ENCODE results near the gene STAT3.
"Not testable (repeated sequence)": the region's sequence is repeated elsewhere in the genome, so short reads cannot be mapped to it uniquely, and the experiment has no call there.

Gene STAT3

DNA sequence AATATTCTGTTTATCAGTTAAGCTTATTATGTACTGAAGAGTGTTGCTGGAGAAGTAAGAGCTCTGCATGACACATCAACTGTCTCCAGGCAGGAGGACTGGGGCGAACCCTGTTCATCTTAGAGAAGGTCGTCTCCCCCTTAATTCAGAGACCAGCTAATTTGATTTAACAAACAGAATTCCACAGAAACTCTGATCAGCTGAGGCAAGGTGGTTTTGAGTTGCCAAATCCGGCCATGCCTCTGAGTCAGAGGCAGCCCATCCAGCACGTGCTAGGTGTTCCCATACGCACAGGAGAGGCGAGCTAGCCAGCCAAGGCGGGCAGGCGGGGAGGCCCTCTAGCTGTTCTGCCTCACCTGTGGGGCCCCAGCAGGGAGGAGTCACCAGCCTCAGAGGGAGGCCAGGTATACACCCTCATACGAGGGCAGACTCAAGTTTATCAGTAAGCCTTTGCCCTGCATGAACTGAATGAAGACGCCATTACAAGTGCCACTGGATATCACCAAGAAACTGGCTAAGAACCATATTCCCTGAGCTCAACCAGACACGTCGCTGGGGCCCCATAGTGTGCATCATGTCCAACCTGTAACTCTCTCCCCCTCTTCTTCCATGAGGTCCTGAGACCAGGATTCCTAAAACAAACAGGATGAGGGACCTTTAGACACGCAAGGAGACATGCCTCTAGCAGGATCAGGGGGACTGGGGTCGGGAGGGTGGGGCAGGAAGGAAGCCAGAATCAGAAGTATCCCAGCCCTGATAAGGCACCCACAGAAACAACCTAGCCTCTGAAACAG, 74.3 kb downstream of the STAT3 start:
- no peak for DNase-seq (ENCODE audit: low read depth)

GRCh38 chr17:42313389-42313772, 74.9 kb downstream of the STAT3 start:
- no peak for DNase-seq (ENCODE audit: low read depth)

GRCh38 chr17:42312285-42313130, 75.7 kb downstream of the STAT3 start:
- peak; percentile 89 for DNase-seq (ENCODE audit: low read depth)

GRCh38 chr17:42312035-42312284, 76.3 kb downstream of the STAT3 start:
- no peak for DNase-seq (ENCODE audit: low read depth)

DNA sequence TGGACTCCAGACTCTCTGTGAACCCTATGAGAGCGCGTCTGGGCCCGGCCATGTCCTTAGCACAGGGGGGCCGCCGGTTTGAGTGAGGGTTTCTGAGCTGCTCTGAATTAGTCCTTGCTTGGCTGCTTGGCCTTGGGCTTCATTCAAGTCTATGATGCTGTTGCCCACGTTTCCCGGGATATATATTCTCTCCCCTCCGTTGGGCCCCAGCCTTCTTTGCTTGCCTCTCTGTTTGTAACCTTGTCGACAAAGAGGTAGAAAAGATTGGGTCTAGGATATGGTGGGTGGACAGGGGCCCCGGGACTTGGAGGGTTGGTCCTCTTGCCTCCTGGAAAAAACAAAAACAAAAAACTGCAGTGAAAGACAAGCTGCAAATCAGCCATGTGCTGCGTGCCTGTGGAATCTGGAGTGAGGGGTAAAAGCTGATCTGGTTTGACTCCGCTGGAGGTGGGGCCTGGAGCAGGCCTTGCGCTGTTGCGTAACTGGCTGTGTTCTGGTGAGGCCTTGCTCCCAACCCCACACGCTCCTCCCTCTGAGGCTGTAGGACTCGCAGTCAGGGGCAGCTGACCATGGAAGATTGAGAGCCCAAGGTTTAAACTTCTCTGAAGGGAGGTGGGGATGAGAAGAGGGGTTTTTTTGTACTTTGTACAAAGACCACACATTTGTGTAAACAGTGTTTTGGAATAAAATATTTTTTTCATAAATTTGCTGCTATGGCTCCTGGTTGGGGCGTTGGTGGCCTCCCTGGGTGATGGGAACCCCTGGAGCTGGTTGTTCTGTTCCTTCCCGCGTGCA, 76.8 kb downstream of the STAT3 start:
- peak; percentile 77 for DNase-seq (ENCODE audit: low read depth)

DNA sequence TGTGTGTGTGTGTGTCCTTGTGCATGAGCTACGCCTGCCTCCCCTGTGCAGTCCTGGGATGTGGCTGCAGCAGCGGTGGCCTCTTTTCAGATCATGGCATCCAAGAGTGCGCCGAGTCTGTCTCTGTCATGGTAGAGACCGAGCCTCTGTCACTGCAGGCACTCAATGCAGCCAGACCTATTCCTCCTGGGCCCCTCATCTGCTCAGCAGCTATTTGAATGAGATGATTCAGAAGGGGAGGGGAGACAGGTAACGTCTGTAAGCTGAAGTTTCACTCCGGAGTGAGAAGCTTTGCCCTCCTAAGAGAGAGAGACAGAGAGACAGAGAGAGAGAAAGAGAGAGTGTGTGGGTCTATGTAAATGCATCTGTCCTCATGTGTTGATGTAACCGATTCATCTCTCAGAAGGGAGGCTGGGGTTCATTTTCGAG, 77.4 kb downstream of the STAT3 start:
- DNase-seq (ENCODE audit: low read depth), result no peak

GRCh38 chr17:42309986-42310786, 78.1 kb downstream of the STAT3 start:
- DNase-seq (ENCODE audit: low read depth), result no peak

GRCh38 chr17:42309142-42309541, 79.1 kb downstream of the STAT3 start:
- no peak for DNase-seq (ENCODE audit: low read depth)

GRCh38 chr17:42308446-42308845, 79.8 kb downstream of the STAT3 start:
- DNase-seq (ENCODE audit: low read depth), result no peak

GRCh38 chr17:42307362-42307927, 80.8 kb downstream of the STAT3 start:
- no peak for DNase-seq (ENCODE audit: low read depth)

- DNase-seq (ENCODE audit: low read depth), result no peak
Measured at GRCh38 chr17:42306385-42306667, 81.9 kb downstream of the STAT3 start.

DNA sequence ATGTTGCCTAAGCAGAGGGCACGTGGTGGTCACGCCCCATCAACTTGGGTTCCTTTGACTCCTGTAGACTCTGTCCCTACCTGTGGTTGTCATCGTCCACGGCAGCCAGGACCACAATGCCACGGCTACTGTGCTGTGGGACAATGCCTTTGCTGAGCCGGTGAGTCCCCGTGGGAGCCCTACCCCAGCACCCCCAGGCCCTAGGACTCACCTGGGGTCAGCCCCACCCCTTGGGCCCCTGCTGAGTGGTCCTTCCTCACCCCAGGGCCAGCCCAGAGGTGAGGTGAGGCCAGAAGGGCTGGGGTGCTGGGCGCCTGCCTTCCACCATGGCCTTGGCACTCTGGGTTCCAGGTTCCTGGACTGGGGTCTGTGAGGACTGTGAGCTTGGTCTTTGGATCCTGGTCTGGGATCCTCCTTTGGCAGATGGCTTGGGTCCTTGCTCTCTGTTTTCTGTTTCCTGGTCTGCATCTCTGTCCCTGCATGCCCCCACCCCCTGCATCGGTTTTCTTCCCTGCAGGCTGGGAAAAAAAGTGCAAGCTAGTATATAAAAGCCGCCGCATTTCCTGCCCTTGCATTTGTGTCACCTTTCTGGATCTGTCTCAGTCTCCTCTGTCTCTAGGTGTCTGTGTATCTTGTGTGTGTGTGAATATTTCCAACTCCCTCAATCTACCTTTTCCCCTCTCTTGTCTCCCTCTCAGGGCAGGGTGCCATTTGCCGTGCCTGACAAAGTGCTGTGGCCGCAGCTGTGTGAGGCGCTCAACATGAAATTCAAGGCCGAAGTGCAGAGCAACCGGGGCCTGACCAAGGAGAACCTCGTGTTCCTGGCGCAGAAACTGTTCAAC, 82.5 kb downstream of the STAT3 start:
- no peak for DNase-seq (ENCODE audit: low read depth)

GRCh38 chr17:42305031-42305330, 83.3 kb downstream of the STAT3 start:
- DNase-seq (ENCODE audit: low read depth), result not testable (repeated sequence)

DNA sequence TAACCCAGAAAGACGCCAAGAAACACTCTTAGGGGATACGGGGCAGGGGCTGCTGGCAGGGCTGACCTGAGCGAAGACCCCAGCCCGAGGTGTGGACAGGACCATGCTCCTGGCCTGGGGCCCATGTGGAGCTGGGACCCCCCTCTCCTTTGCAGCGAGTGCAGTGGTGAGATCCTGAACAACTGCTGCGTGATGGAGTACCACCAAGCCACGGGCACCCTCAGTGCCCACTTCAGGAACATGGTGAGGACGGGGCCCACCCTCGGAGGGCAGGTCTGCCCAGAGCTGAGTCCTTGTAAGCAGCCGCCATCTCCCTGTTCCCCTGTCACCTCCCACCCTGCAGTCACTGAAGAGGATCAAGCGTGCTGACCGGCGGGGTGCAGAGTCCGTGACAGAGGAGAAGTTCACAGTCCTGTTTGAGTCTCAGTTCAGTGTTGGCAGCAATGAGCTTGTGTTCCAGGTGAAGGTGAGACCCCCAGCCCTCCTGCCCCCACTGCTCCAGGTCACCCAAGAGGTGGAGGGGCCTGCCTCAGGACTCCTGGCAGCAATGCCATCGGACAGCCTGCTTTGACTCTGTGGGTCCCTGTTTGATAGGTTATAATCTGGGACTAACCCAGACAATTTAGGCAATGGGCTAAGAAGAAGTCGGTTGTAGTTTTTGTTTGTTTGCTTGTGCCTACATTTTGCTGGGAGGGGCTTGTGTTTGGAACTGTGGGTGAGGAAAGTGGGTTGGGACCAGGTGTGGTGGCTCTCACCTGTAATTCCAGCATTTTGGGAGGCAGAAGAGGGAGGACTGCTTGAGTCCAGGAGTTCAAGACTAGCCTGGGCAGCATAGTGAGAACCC, 83.8 kb downstream of the STAT3 start:
- DNase-seq (ENCODE audit: low read depth), result no peak

DNA sequence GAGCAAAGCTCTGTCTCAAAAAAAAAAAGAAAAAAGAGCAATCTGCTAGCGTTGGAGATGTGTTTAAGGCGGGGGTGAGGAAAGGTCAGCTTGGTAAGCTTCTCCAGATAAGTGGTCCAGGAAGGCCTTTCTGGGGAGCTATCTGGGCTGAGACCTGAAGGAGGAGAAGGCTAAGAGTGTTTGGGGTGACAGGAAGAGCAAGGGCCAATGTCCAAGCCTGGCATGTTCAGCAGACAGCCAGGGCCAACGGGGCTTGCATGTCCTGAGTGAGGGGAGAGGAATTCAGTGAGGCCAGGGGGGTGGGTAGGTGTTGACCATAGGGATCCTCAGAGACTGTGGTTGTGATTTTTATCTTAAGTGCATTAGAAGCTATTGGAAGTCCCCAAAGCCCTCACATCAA, 84.5 kb downstream of the STAT3 start:
- no peak for DNase-seq (ENCODE audit: low read depth)

DNA sequence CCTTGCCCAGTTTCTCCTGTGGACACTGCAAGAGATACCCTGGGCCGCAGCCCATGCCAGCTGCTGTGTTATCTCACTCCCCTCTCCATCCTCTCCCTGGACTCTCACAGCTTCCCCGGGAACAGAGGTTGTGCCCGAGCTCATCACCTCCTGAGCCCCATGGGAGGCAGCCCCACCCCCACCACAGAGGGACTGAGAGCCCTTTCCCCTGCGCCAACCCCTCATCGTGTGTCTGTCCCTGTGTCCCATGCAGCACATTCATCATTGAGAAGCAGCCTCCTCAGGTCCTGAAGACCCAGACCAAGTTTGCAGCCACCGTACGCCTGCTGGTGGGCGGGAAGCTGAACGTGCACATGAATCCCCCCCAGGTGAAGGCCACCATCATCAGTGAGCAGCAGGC, 87.2 kb downstream of the STAT3 start:
- DNase-seq (ENCODE audit: low read depth), result no peak

- not testable (repeated sequence) for DNase-seq (ENCODE audit: low read depth)
Measured at GRCh38 chr17:42299913-42300312, 88.3 kb downstream of the STAT3 start.

DNA sequence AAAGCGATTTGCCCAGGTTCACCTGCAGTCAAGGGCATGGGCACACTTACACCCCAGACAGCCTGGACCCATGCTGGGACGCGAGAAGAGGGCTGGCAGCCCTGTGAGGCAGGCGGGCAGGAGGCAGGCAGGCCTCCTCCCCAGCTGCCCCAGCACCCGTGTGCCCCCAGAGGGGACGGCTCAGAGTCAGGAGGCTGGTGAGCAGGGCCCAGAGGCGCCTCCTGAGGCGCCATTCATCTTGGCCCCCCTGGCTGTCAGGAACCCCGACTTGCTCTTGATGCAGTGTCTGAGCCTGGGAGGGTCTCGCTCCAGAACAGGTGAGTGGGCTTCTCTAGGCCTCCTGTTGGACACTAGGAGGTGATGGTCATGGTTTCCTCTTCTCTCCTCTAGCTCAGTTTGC, 88.9 kb downstream of the STAT3 start:
- DNase-seq (ENCODE audit: low read depth), result not testable (repeated sequence)

- DNase-seq (ENCODE audit: low read depth), result not testable (repeated sequence)
Measured at GRCh38 chr17:42297775-42298174, 90.5 kb downstream of the STAT3 start.

DNA sequence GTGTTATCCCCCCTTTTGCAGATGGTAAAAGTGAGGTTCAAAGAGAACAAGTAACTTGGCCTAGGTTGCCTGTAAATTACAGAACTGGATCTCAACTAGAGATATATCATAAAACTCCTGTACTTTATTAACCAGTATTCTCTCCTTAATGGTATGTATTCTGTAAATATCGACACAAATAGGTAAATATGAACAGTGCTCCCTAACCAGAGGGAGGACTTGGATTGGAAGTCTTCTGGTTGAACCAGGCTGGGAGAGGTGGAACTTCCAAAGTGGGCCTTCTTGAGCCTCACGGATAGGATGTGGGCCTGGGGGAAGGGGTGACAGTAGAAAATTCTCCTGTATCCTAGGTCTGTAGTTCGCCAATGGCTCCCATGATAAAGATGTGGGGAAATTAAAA, 92.2 kb downstream of the STAT3 start:
- no peak for DNase-seq (ENCODE audit: low read depth)
